GM12892 (cell line): ENCODE measurements around the gene PRSS57.

Experiments used
- POLR2A ChIP-seq: IDR thresholded peaks from 2 replicates; pipeline ENCODE4 v1.6.1; 2011; ENCODE audit warnings: low read depth, low read length, control low read depth
- POLR2AphosphoS5 ChIP-seq: IDR thresholded peaks from 2 replicates; pipeline ENCODE4 v1.6.1; 2011; ENCODE audit warnings: low read depth, low read length, control low read depth
- TAF1 ChIP-seq: IDR thresholded peaks from 2 replicates; pipeline ENCODE4 v1.6.1; 2011; ENCODE audit warnings: low read depth, mild to moderate bottlenecking, control low read depth, low read length, borderline replicate concordance

DNA sequence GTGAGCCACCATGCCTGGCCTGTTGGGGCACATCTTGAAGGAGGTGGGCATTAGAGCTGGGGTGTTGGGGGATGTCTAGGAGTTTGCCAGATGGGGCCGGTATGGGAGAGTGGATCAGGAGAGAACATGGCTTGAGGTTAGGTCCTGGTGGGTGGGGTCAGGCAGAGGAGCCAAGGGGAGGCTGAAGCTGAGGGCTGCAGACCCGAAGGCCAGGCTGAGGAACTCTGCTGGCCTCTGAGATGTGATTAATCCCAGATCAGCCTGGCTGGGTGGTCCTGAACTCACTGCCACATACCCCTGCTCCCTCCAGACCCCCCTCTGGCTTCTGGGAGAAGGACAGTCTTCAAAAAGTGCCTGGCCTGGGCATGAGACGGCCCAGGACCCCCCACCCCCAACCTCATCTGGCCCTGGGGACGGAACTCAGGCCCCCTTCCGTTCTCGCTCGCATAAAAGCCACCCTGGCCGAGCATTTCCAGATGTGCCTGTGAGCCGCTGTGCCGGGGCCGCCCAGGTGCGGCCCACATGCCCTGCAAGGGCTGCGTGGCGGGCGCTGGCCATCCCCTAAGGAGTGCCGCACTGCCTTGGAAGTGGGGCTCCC is 16.4 kb downstream of the PRSS57 start:
- TF ChIP-seq POLR2AphosphoS5 (no peak), POLR2A (no peak), TAF1 (no peak)
